Measurements from ENCODE around the gene SORBS1.

Gene SORBS1

GRCh38 chr10:95277201-95277570 is 284.0 kb downstream of the SORBS1 start:
- DNase-seq = no peak

GRCh38 chr10:95276367-95277200 is 284.6 kb downstream of the SORBS1 start:
- DNase-seq = no peak

DNA sequence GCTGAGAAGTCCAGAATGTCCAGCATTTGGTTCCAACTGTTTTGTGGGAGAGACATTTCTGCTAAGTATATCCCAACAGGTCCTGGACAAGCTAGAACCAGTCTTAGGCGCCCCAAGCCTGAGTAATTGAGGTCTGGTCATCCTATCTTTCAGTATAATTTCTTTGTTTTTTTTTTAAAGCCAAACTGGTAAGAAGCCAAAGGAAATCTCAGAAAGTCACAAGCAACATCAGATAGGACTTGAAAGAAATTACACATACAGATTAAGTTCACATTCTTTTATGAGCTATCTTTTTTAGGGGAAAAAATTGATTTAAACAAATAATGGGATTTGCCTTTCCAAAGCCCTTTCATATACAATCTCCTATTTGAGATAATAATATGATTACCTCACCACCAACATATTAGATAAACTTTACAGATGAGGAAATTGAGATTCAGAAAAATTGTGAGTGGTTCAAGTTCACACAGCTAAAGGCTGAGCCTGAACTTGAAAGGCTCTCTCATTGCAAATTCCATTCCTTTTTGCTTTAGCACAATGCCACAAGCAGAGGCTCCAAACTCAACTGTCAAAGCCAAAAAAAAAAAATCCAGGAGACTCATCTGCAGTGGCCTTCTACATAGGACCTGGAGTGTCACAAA is 285.3 kb downstream of the SORBS1 start:
- DNase-seq = no peak

DNA sequence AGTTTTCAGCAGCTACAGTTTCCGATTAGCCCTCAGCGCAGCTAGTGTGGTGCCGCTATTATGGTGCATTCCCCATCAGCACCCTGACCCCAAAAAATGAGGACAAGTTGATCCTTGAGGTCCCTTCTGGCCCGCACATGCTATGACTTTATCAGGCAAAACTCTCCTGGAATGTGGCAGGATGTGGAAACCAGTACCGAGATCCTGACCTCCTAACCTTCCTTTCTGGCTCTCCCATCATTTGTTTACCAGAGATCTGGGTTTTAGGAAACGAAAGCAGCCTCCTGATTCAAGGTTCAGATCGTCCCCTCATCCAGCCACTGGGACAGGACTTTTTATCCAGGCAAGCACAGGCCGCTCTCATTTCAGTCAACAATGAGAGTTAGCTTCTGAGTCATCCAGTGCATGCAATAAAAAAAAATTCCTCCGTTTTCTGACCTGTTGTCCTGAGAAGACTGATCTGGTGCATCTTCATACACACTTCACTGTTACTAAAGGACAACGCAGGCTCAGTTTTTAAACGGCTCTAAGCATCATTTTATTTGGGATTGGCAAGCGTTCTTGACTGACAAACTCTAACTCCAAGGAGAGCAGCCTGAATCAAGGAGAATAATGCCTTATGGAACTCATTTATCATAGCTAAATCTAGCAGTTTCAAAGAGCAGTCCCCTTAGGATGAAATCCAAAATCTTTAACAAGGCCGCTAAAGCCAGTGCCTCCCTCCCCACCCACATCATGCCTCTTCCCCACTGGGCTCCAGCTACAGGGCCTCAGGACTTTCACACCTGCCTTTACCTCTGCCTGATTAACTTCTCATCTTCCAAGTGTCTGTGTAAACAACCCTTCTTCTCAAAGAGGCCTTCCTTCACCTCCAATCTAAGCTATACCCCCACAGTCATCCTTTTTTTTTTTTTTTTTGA is 287.5 kb downstream of the SORBS1 start:
- DNase-seq = no peak

DNA sequence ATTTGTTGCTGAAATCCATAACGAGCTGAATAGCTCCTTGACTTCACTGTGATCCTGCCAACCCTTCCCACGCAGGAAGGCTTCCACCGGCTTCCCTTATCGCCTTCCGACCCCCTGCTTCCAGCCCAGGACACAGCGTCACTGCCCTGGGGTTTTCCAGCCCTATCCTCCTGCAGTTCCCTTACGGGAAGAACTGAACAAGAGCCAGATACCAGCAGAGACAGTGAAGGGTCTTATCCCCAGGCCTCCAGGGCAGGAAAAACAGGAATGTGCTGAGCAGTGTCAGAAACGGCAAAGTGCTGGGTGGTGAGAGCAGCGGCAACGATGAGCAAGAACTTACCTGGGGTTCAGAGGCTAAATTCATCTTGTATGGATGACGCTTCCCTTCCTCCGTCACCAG is 292.7 kb downstream of the SORBS1 start:
- no peak for DNase-seq

GRCh38 chr10:95267251-95267650 is 293.9 kb downstream of the SORBS1 start:
- DNase-seq = no peak

DNA sequence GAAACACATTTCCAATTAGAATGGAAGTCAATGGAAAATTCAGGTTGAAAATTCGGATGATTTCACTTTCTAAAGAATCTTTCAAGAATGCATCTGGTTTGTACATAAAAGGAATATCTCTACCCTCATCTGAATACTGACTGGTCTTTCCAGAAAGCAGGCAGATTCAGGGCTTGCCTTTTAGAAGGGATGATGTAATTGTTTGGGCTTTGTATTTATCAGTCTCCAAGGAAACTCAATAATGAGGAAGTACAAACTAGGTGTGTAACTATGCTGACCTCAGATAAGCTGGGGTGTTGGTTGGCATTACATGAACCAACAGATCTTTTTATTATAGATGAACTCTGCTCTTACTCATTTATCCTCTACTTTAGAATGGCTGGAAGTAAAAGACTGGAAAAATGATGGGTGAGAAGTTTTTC is 294.5 kb downstream of the SORBS1 start:
- DNase-seq = no peak

DNA sequence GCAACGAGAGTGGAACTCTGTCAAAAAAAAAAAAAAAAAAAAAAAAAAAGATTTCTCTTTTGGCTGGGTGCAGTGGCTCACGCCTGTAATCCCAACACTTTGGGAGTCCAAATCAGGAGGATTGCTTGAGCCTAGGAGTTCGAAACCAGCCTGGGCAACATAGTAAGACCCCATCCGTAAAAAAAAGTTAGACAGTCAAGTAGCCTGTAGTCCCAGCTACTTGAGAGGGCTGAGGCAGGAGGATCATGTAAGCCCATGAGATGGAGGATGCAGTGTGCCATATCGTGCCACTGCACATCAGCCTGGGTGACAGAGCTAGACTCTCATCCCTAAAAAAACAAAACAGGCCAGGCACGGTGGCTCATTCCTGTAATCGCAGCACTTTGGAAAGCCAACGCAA is 295.6 kb downstream of the SORBS1 start:
- no peak for DNase-seq

DNA sequence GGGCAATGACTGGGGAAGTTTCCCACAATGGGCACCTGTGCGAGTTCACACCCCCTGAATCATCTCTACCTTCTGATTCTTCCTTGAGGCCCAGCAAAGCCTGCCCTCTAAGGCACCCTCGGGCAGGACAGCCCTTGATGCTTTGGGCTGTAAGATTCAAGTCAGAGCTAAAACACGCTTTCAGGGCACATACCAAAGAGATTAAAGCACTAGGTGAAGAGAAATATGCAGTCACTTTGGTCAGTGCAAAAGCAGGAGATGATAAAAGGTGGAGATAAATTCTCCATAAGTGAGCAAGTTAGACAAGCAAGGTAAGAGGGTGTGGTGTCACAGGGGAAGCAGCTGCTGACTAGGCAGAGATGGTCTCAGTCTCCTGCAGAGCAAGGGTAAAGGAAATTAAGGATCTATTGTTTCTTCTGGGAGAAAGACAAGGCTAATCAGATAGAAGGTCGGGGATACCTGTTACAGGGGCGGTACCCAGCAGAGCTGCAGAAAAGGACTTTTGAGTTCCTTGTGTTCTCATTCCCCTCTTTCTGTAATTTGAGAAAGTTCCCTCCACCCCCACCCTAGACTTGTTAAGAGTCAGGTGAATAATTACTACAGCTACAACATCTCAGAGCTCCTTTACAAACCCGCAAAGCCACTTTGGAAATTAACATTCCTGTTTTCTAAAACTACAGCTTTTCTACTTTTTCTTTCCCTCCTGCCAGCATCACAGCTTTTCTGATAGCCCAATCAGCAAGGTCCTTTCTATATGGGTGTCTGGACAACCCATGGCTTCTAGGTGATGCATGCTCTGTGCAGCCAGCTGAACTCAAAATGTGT is 296.7 kb downstream of the SORBS1 start:
- no peak for DNase-seq

GRCh38 chr10:95263864-95264226 is 297.3 kb downstream of the SORBS1 start:
- no peak for DNase-seq

- no peak for DNase-seq
These were observed 298.2 kb downstream of the SORBS1 start for GRCh38 chr10:95262763-95263518.

GRCh38 chr10:95261926-95262325 is 299.2 kb downstream of the SORBS1 start:
- DNase-seq = no peak
